Measurements from ENCODE around the gene YARS1.

The YARS1 gene

GRCh38 chr1:32782086-32782485 lies 35.1 kb downstream of the YARS1 start:
- no peak for DNase-seq (ENCODE audit: low read depth in 1 of 2, low spot score in 1 of 2)

- no peak for DNase-seq (ENCODE audit: low read depth in 1 of 2, low spot score in 1 of 2)
Observed at GRCh38 chr1:32780628-32781234, 36.4 kb downstream of the YARS1 start.

- DNase-seq (ENCODE audit: low read depth in 1 of 2, low spot score in 1 of 2) = no peak
Observed at GRCh38 chr1:32780005-32780404, 37.2 kb downstream of the YARS1 start.

- DNase-seq (ENCODE audit: low read depth in 1 of 2, low spot score in 1 of 2) = no peak
Observed at GRCh38 chr1:32779242-32779641, 37.9 kb downstream of the YARS1 start.

GRCh38 chr1:32775640-32776337 lies 41.4 kb downstream of the YARS1 start:
- DNase-seq (ENCODE audit: low read depth in 1 of 2, low spot score in 1 of 2) = no peak

- DNase-seq (ENCODE audit: low read depth in 1 of 2, low spot score in 1 of 2) = no peak
Observed at GRCh38 chr1:32774950-32775634, 42.1 kb downstream of the YARS1 start.

- DNase-seq (ENCODE audit: low read depth in 1 of 2, low spot score in 1 of 2) = no peak
Observed at GRCh38 chr1:32774464-32774808, 42.7 kb downstream of the YARS1 start.

- no peak for DNase-seq (ENCODE audit: low read depth in 1 of 2, low spot score in 1 of 2)
Observed at GRCh38 chr1:32773764-32774463, 43.2 kb downstream of the YARS1 start.

GRCh38 chr1:32773018-32773763 lies 44.0 kb downstream of the YARS1 start:
- DNase-seq (ENCODE audit: low read depth in 1 of 2, low spot score in 1 of 2) = peak; percentile 53 to 65

- DNase-seq (ENCODE audit: low read depth in 1 of 2, low spot score in 1 of 2) = no peak
Observed at GRCh38 chr1:32772281-32773017, 44.7 kb downstream of the YARS1 start.

- no peak for DNase-seq (ENCODE audit: low read depth in 1 of 2, low spot score in 1 of 2)
Observed at GRCh38 chr1:32771561-32772280, 45.4 kb downstream of the YARS1 start.

- DNase-seq (ENCODE audit: low read depth in 1 of 2, low spot score in 1 of 2) = no peak
Observed at GRCh38 chr1:32770741-32771548, 46.2 kb downstream of the YARS1 start.

GRCh38 chr1:32770221-32770731 lies 46.9 kb downstream of the YARS1 start:
- no peak for DNase-seq (ENCODE audit: low read depth in 1 of 2, low spot score in 1 of 2)

GRCh38 chr1:32769524-32770220 lies 47.5 kb downstream of the YARS1 start:
- no peak for DNase-seq (ENCODE audit: low read depth in 1 of 2, low spot score in 1 of 2)

GRCh38 chr1:32768110-32768850 lies 48.9 kb downstream of the YARS1 start:
- DNase-seq (ENCODE audit: low read depth in 1 of 2, low spot score in 1 of 2) = no peak

- DNase-seq (ENCODE audit: low read depth in 1 of 2, low spot score in 1 of 2) = no peak
Observed at GRCh38 chr1:32767641-32768040, 49.5 kb downstream of the YARS1 start.

GRCh38 chr1:32767156-32767555 lies 50.0 kb downstream of the YARS1 start:
- no peak for DNase-seq (ENCODE audit: low read depth in 1 of 2, low spot score in 1 of 2)
